Measurements from ENCODE around the gene MMRN1.

The MMRN1 gene

DNA sequence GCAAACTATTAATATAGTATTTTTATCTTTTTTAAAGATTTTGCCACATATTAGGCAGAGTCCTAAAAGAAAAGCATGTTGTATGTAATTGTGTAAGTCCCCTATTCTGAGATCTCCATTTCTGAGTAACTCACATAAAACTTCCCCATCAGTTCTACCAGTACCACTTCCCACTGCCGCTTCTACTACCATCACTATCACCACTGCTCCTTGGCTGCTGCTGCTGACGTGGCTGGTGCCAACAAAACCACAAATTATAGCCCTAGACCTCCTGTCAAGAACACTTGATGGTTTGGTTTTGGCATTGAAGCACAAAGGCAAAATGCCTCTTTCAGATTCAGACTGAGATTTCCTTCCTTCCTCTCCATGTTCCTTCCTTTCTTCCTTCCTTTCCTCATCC lies 106.4 kb downstream of the MMRN1 start:
- no peak for DNase-seq (ENCODE audit: low spot score)
- TF ChIP-seq CTCF (conservative IDR thresholded peaks at IDR 0.05; ENCODE audit: low read depth): no peak
- no peak overlapping the region for H3K27ac ChIP-seq
- ChIA-PET POLR2A (ENCODE audit: low non-redundant PET) (no interaction called here), CTCF (interaction anchor here (0.7 kb wide), 1 partner anchor 20 kb away, joined by 7 read pairs; no protein-coding TSS in a partner anchor)

GRCh38 chr4:90002441-90003062 lies 107.9 kb downstream of the MMRN1 start:
- TF ChIP-seq CTCF (conservative IDR thresholded peaks at IDR 0.05; ENCODE audit: low read depth): no peak
- ChIA-PET CTCF (no interaction called here), POLR2A (ENCODE audit: low non-redundant PET) (no interaction called here)
- DNase-seq (ENCODE audit: low spot score): no peak
- no peak overlapping the region for H3K27ac ChIP-seq
